Small intestine (tissue), 7 donors: Measurements from ENCODE around the gene RGS6. TPM values are rescaled to one million over a fixed set of nuclear protein-coding genes. Genes with fewer than 3 reads are reported as not detected.
A peak's percentile ranks its signal among the peaks of the same experiment; 100 is the strongest.
"Not testable (repeated sequence)": the region's sequence is repeated elsewhere in the genome, so short reads cannot be mapped to it uniquely, and the experiment has no call there.

Experiments used
- DNase-seq, 2 donors: peaks; one replicate each; pipeline versions ENCODE4 v3.0.0 to v3.0.0-alpha.2; 2013
- FAIRE-seq: peaks from 2 replicates; lab custom pipeline; 2012; peaks lifted over from hg19 to GRCh38; lab: Jason Lieb, UNC
- H3K27ac ChIP-seq, 3 donors: one replicate each; pipeline ENCODE4 v1.5.1; 2013; ENCODE audit warnings: low read length in 2 of 3, mild to moderate bottlenecking in 2 of 3, control low read depth in 1 of 3, inconsistent platforms in 1 of 3, low read depth in 1 of 3, moderate library complexity in 1 of 3
- H3K27me3 ChIP-seq, 3 donors: one replicate each; pipeline ENCODE4 v1.6.1; 2013; ENCODE audit warnings: low read length in 3 of 3, inconsistent platforms in 1 of 3; ENCODE audit not compliant: control insufficient read depth in 3 of 3, insufficient read depth in 3 of 3
- H3K36me3 ChIP-seq, 3 donors: one replicate each; pipeline ENCODE4 v1.6.1; 2013; ENCODE audit warnings: low read length in 3 of 3, inconsistent platforms in 1 of 3, low read depth in 1 of 3, mild to moderate bottlenecking in 1 of 3, moderate library complexity in 1 of 3; ENCODE audit not compliant: control insufficient read depth in 3 of 3, insufficient read depth in 2 of 3
- H3K4me1 ChIP-seq, 3 donors: one replicate each; pipeline ENCODE4 v1.6.1; 2013; ENCODE audit warnings: low read length in 2 of 3, inconsistent platforms in 1 of 3, low read depth in 1 of 3, mild to moderate bottlenecking in 1 of 3, moderate library complexity in 1 of 3; ENCODE audit not compliant: control insufficient read depth in 3 of 3, insufficient read depth in 2 of 3
- H3K4me3 ChIP-seq, 3 donors: one replicate each; pipeline ENCODE4 v1.5.1; 2013; ENCODE audit warnings: low read length in 3 of 3, control low read depth in 1 of 3, inconsistent platforms in 1 of 3, low read depth in 1 of 3, mild to moderate bottlenecking in 1 of 3, moderate library complexity in 1 of 3
- H3K9me3 ChIP-seq, 2 donors: one replicate each; pipeline ENCODE4 v1.6.1; 2013; ENCODE audit warnings: low read depth in 1 of 2, low read length in 1 of 2; ENCODE audit not compliant: control insufficient read depth in 2 of 2, insufficient read depth in 1 of 2
- WGBS, 3 donors: extraction: QIAGEN DNeasy Blood & Tissue Kit; methylation state at CpG; one replicate each; pipeline ENCODE4 v1.1.7; 2013; 5-methylcytosine and 5-hydroxymethylcytosine counted together
- polyA plus RNA-seq, 4 donors: library from polyadenylated mRNA; stranded (reverse) in 3 of 4; unstranded in 1 of 4; fragments of 200-250 nt in 3 of 4; fragments of 120-200 nt in 1 of 4; gene quantifications; one replicate each; pipeline versions ENCODE4 v1.2.1 to v1.2.3, GENCODE V29; 2013
- donor health status: healthy with polysubstance abuse.
- donor health status: control.
- donor health status: control.
- donor health status: Bipolar disorder and iron deficiency.
- donor health status: healthy.

The RGS6 gene
- polyA plus RNA-seq, 4 donors = 0.54 to 2.1 (median 0.58) TPM; not detected in 1

- FAIRE-seq = no peak
Observed at GRCh38 chr14:72476657-72477499, 544.6 kb downstream of the RGS6 start.

GRCh38 chr14:72477578-72477977 is 545.3 kb downstream of the RGS6 start:
- FAIRE-seq, H3K4me3 ChIP-seq, H3K36me3 ChIP-seq, H3K27ac ChIP-seq, H3K9me3 ChIP-seq, DNase-seq, H3K4me1 ChIP-seq, H3K27me3 ChIP-seq: not testable (repeated sequence)
- WGBS, 3 donors = 55 to 64% (median 60%) methylated on average over 5 of the region's 5 CpGs

More at GRCh38 chr14:72476657-72477499, 544.6 kb downstream of the RGS6 start:
- Histone ChIP-seq H3K27ac (peak overlapping the region in 1 of 3 donors; percentile 18), H3K4me3 (no peak overlapping the region), H3K4me1 (no peaks in the 10 kb centered on the region), H3K27me3 (no peaks in the 10 kb centered on the region), H3K36me3 (no peaks in the 10 kb centered on the region), H3K9me3 (no peaks in the 10 kb centered on the region)
- 45 to 66% (median 51%) methylated on average over 8 of the region's 8 CpGs for WGBS, 3 donors
- DNase-seq = peak; percentile 4 to 58

- H3K36me3 ChIP-seq = no peaks in the 10 kb centered on the region
- no peak overlapping the region for H3K27ac ChIP-seq
- DNase-seq (no peak), FAIRE-seq (no peak)
- peaks cover 0 to 4% of the 10 kb centered on the region in 2 donors for H3K9me3 ChIP-seq
- WGBS, 3 donors = 64 to 80% (median 74%) methylated on average over 8 of the region's 8 CpGs
- no peak overlapping the region for H3K4me3 ChIP-seq
- no peaks in the 10 kb centered on the region for H3K27me3 ChIP-seq
- H3K4me1 ChIP-seq = no peaks in the 10 kb centered on the region
Observed at GRCh38 chr14:72478471-72478893, 546.3 kb downstream of the RGS6 start.

- Histone ChIP-seq H3K27ac (no peak overlapping the region), H3K27me3 (no peaks in the 10 kb centered on the region), H3K4me1 (no peaks in the 10 kb centered on the region), H3K9me3 (peaks cover 0 to 4% of the 10 kb centered on the region in 2 donors), H3K36me3 (no peaks in the 10 kb centered on the region), H3K4me3 (no peak overlapping the region)
- 50 to 69% (median 58%) methylated on average over 3 of the region's 3 CpGs for WGBS, 3 donors
- DNase-seq (no peak), FAIRE-seq (no peak)
Observed at GRCh38 chr14:72479461-72479931, 547.3 kb downstream of the RGS6 start.

- no peaks in the 10 kb centered on the region for H3K36me3 ChIP-seq
- 47 to 53% (median 52%) methylated on average over 13 of the region's 13 CpGs for WGBS, 3 donors
- no peak overlapping the region for H3K27ac ChIP-seq
- no peaks in the 10 kb centered on the region for H3K27me3 ChIP-seq
- peaks cover 0 to 4% of the 10 kb centered on the region in 2 donors for H3K9me3 ChIP-seq
- no peak overlapping the region for H3K4me3 ChIP-seq
- H3K4me1 ChIP-seq = no peaks in the 10 kb centered on the region
- no peak for FAIRE-seq
- DNase-seq = no peak
Observed at GRCh38 chr14:72480464-72481243, 548.4 kb downstream of the RGS6 start.

- Histone ChIP-seq H3K27ac (no peak overlapping the region), H3K36me3 (no peaks in the 10 kb centered on the region), H3K4me1 (no peaks in the 10 kb centered on the region), H3K4me3 (no peak overlapping the region), H3K9me3 (peaks cover 0 to 6% of the 10 kb centered on the region in 2 donors), H3K27me3 (no peaks in the 10 kb centered on the region)
- 83 to 89% (median 86%) methylated on average over 3 of the region's 3 CpGs for WGBS, 3 donors
- DNase-seq = no peak
- FAIRE-seq = no peak
Observed at GRCh38 chr14:72483311-72483710, 551.1 kb downstream of the RGS6 start.

- no peak for FAIRE-seq
- H3K36me3 ChIP-seq = no peaks in the 10 kb centered on the region
- H3K4me3 ChIP-seq = no peak overlapping the region
- no peaks in the 10 kb centered on the region for H3K4me1 ChIP-seq
- H3K27ac ChIP-seq = no peak overlapping the region
- peaks cover 0 to 16% of the 10 kb centered on the region in 2 donors for H3K9me3 ChIP-seq
- WGBS, 3 donors = 28 to 59% (median 44%) methylated on average over 1 of the region's 1 CpG
- no peaks in the 10 kb centered on the region for H3K27me3 ChIP-seq
- no peak for DNase-seq
Observed at GRCh38 chr14:72485695-72486094, 553.5 kb downstream of the RGS6 start.

GRCh38 chr14:72488514-72488913 is 556.3 kb downstream of the RGS6 start:
- DNase-seq = no peak
- Histone ChIP-seq H3K4me1 (no peaks in the 10 kb centered on the region), H3K36me3 (no peaks in the 10 kb centered on the region), H3K27ac (no peak overlapping the region), H3K27me3 (no peaks in the 10 kb centered on the region), H3K9me3 (peaks cover 0 to 12% of the 10 kb centered on the region in 2 donors), H3K4me3 (no peak overlapping the region)
- no peak for FAIRE-seq
- 89 to 94% (median 93%) methylated on average over 2 of the region's 2 CpGs for WGBS, 3 donors
